ENCODE measurements around the gene APOL1. TPM values are rescaled to one million over a fixed set of nuclear protein-coding genes. Genes with fewer than 3 reads are reported as not detected.
"Not testable (repeated sequence)": the region's sequence is repeated elsewhere in the genome, so short reads cannot be mapped to it uniquely, and the experiment has no call there.

The APOL1 gene
- total RNA-seq, 1 donor from 2014 or later = 2.3 TPM

- peaks cover 17% of the 10 kb centered on the region for H3K36me3 ChIP-seq (ENCODE audit: control insufficient read depth, insufficient read depth, low read length)
- H3K4me3 ChIP-seq (ENCODE audit: low read depth, low read length) = no peak overlapping the region
- peak; percentile 97 for TF ChIP-seq CTCF (IDR thresholded peaks at IDR 0.05; ENCODE audit: insufficient read depth, low read length, poor library complexity, severe bottlenecking)
- DNase-seq (ENCODE audit: low read depth) = no peak
- H3K27me3 ChIP-seq (ENCODE audit: control insufficient read depth, insufficient read depth, low read length) = no peaks in the 10 kb centered on the region
These were observed 33.4 kb downstream of the APOL1 start for GRCh38 chr22:36286096-36286957.

- Histone ChIP-seq H3K36me3 (ENCODE audit: control insufficient read depth, insufficient read depth, low read length) (peaks cover 18% of the 10 kb centered on the region), H3K4me3 (ENCODE audit: low read depth, low read length) (no peak overlapping the region), H3K27me3 (ENCODE audit: control insufficient read depth, insufficient read depth, low read length) (no peaks in the 10 kb centered on the region)
- no peak for TF ChIP-seq CTCF (IDR thresholded peaks at IDR 0.05; ENCODE audit: insufficient read depth, low read length, poor library complexity, severe bottlenecking)
- no peak for DNase-seq (ENCODE audit: low read depth)
These were observed 35.1 kb downstream of the APOL1 start for GRCh38 chr22:36287881-36288515.

- TF ChIP-seq CTCF (IDR thresholded peaks at IDR 0.05; ENCODE audit: insufficient read depth, low read length, poor library complexity, severe bottlenecking) = no peak
- Histone ChIP-seq H3K4me3 (ENCODE audit: low read depth, low read length) (no peak overlapping the region), H3K36me3 (ENCODE audit: control insufficient read depth, insufficient read depth, low read length) (peaks cover 24% of the 10 kb centered on the region), H3K27me3 (ENCODE audit: control insufficient read depth, insufficient read depth, low read length) (no peaks in the 10 kb centered on the region)
- DNase-seq (ENCODE audit: low read depth) = no peak
These were observed 35.9 kb downstream of the APOL1 start for GRCh38 chr22:36288571-36289405.

- TF ChIP-seq CTCF (IDR thresholded peaks at IDR 0.05; ENCODE audit: insufficient read depth, low read length, poor library complexity, severe bottlenecking) = no peak
- no peak overlapping the region for H3K4me3 ChIP-seq (ENCODE audit: low read depth, low read length)
- no peaks in the 10 kb centered on the region for H3K27me3 ChIP-seq (ENCODE audit: control insufficient read depth, insufficient read depth, low read length)
- H3K36me3 ChIP-seq (ENCODE audit: control insufficient read depth, insufficient read depth, low read length) = peaks cover 26% of the 10 kb centered on the region
- DNase-seq (ENCODE audit: low read depth) = no peak
These were observed 36.5 kb downstream of the APOL1 start for GRCh38 chr22:36289406-36289870.

- H3K4me3 ChIP-seq (ENCODE audit: low read depth, low read length); H3K27me3 ChIP-seq (ENCODE audit: control insufficient read depth, insufficient read depth, low read length); DNase-seq (ENCODE audit: low read depth): not testable (repeated sequence)
- peaks cover 25% of the 10 kb centered on the region for H3K36me3 ChIP-seq (ENCODE audit: control insufficient read depth, insufficient read depth, low read length)
These were observed 37.0 kb downstream of the APOL1 start for GRCh38 chr22:36289948-36290371.

GRCh38 chr22:36290391-36291075, 37.6 kb downstream of the APOL1 start:
- peaks cover 23% of the 10 kb centered on the region for H3K36me3 ChIP-seq (ENCODE audit: control insufficient read depth, insufficient read depth, low read length)

More at GRCh38 chr22:36290391-36291075, 37.6 kb downstream of the APOL1 start:
- not testable (repeated sequence) for H3K27me3 ChIP-seq (ENCODE audit: control insufficient read depth, insufficient read depth, low read length); DNase-seq (ENCODE audit: low read depth); H3K4me3 ChIP-seq (ENCODE audit: low read depth, low read length)

All from kidney epithelial cell (primary cell).